GM13976 (cell line): Measurements from ENCODE around the gene SLC6A13.

Experiments used
- DNase-seq: peaks from one replicate; pipeline ENCODE4 v3.0.0; 2012; ENCODE audit warnings: low spot score
- CTCF ChIP-seq: IDR thresholded peaks from 2 replicates; pipeline ENCODE4 v1.5.1; 2012; ENCODE audit warnings: borderline replicate concordance, mild to moderate bottlenecking; ENCODE audit not compliant: insufficient read depth; ENCODE audit errors: extremely low read depth, missing control alignments, control extremely low read depth
- in situ Hi-C: fragments of 300-500 bp; cut with MboI; formaldehyde crosslinking; loops from one replicate; pipeline ENCODE4 v1.12.0; 2022; ENCODE audit warnings: low sequenced_read_pairs, mixed read lengths, inconsistent platforms; ENCODE audit not compliant: unreplicated experiment

Gene SLC6A13

GRCh38 chr12:247271-247670 lies 15.4 kb downstream of the SLC6A13 start:
- in situ Hi-C loops: no loop called here
- no peak for DNase-seq
- no peak for TF ChIP-seq CTCF

DNA sequence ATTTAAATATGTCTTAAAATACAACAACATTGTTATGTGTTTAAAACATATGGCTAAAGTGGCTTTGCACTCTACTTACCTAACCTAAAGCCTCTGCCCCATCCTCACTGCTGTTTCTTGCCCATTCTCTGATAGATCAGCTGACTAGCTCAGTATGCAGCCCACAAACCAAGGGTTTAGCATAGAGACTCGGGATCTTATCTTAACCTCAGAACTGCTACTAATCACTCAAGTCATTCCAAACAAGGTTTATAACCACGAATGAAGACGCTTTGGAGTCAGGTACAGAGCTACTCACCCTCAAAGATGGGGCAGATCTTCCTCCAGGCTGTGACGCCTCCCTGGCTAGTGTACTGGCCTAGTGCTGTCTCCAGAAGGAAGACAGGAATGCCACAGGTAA lies 19.3 kb downstream of the SLC6A13 start:
- DNase-seq: no peak
- no peak for TF ChIP-seq CTCF
- in situ Hi-C loops: no loop called here

GRCh38 chr12:242496-242895 lies 20.1 kb downstream of the SLC6A13 start:
- in situ Hi-C loops: no loop called here
- TF ChIP-seq CTCF: no peak
- no peak for DNase-seq

GRCh38 chr12:241266-241665 lies 21.4 kb downstream of the SLC6A13 start:
- in situ Hi-C loops: no loop called here
- no peak for DNase-seq
- TF ChIP-seq CTCF: no peak

DNA sequence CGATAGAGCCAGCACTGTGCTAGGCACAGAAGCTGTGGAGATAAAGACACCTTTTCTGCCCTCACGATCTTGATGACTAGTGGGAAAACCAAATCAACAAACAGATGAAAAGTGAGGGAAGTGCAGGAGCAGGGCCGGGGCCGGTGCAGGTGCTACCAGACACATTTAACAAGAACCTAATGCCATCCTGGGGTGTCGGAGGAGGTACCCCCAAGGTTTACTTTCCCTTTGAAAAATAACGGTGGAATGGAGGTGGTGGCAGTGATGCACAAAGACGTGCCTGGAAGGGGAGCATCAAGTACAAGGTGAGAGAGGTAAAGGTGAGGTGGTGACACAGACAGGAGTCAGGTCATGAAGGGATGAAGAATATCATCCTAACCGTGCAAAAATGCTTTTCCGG lies 22.1 kb downstream of the SLC6A13 start:
- DNase-seq: no peak
- in situ Hi-C loops: no loop called here
- no peak for TF ChIP-seq CTCF

DNA sequence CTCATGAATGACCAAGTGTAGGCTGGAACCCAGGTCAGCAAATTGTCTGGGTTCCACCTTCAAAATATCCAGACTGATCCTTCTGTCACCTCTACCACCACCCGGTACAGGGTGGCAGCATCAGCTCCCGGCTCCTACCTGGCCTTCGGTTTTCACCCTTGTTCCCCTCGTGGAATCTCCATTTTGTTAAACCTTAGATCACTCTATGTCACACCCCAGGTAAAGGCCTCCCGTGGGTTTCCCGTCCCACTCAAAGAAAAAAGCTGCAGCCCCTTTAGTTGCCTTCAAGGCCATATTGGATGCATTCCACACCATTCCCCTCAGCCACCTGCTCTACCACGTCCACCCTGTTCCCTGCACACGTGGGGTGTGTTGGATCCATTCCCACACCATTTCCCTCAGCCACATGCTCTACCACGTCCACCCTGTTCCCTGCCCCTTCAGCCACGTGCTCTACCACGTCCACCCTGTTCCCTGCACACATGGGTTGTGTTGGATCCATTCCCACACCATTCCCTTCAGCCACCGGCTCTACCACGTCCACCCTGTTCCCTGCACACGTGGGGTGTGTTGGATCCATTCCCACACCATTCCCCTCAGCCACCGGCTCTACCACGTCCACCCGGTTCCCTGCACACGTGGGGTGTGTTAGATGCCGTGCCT lies 23.8 kb downstream of the SLC6A13 start:
- DNase-seq: no peak
- in situ Hi-C loops: no loop called here
- no peak for TF ChIP-seq CTCF
